Measurements from ENCODE around the gene ANGPTL4. TPM values are rescaled to one million over a fixed set of nuclear protein-coding genes. Genes with fewer than 3 reads are reported as not detected.

ANGPTL4 gene
- total and polyA plus RNA-seq, 2 of the 13 experiments (the other 11 are each of a cell fraction or from before 2014, with no cell fraction given), result 0.80 to 21.7 TPM

GRCh38 chr19:8403098-8403819, 39.3 kb downstream of the ANGPTL4 start:
- intact Hi-C loops (cut with micrococcal nuclease; ENCODE audit: unreplicated experiment), result no loop called here
- in situ Hi-C loops (cut with HindIII; ENCODE audit: extremely low pct_ligation_motif_present, low pct_unique_long_range_greater_than_20kb), result no loop called here

DNA sequence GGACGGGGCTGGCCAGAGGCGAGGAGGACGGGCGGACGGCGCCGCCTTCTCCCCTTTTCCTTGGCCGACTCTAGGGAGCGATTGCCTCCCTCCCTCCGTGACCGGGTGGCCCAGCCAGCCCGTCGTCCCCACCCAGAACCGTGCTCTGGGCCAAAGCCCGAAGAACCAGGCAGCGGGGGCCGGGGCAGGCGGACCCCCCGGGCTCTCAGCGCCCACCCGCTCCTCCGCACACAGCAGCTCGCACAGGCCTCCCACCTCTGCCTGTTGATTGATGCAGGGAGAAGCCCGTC, 39.8 kb downstream of the ANGPTL4 start:
- H4K20me1 ChIP-seq (ENCODE audit: insufficient read depth, low read length), result no peaks in the 10 kb centered on the region
- no peak overlapping the region for H3K4me3 ChIP-seq (replicated peaks in 1 of 3; ENCODE audit: insufficient read depth in 1 of 3, low read depth in 2 of 3, low read length in 3 of 3)
- FAIRE-seq (no peak), DNase-seq (ENCODE audit: low spot score) (no peak), ATAC-seq (no peak)
- BruUV-seq (replicated peaks), result TSS peak; percentile 41
- H3K36me3 ChIP-seq (replicated peaks in 1 of 2; ENCODE audit: control insufficient read depth in 1 of 2, insufficient read depth in 2 of 2, low read length in 2 of 2), result peaks cover 9 to 23% of the 10 kb centered on the region in 2 experiments; a peak in 4 of 5 replicates
- H3K79me2 ChIP-seq (ENCODE audit: insufficient read depth, low read length), result no peaks in the 10 kb centered on the region
- 73% methylated on average over 4 of the region's 24 CpGs for WGBS (ENCODE audit: low lambda C conversion rate)
- POLR2A ChIA-PET, result interaction anchor here (1.7 kb wide), 1 partner anchor 10 kb away, joined by 4 read pairs; the partner anchor contains the start of gene MARCHF2
- intact Hi-C loops (cut with micrococcal nuclease; ENCODE audit: unreplicated experiment) (no loop called here), in situ Hi-C loops (cut with HindIII; ENCODE audit: extremely low pct_ligation_motif_present, low pct_unique_long_range_greater_than_20kb) (no loop called here)
- H3K9me3 ChIP-seq (ENCODE audit: low read length), result no peaks in the 10 kb centered on the region
- H3K4me1 ChIP-seq (ENCODE audit: insufficient read depth, low read length), result 0 out of 2 replicates have a peak, but pooled peaks cover 16% of the 10 kb centered on the region
- H3K9ac ChIP-seq (ENCODE audit: insufficient read depth, low read depth, low read length), result no peak overlapping the region
- H3K4me2 ChIP-seq (ENCODE audit: low read depth, low read length), result no peak overlapping the region
- no peak overlapping the region for H3K27ac ChIP-seq (ENCODE audit: extremely low read length, insufficient read depth, low read length)
- no peak overlapping the region for H2AFZ ChIP-seq (ENCODE audit: low read length)
- CTCF ChIA-PET (ENCODE audit: low intra/inter-chr PET ratio, low total read pairs), result no interaction called here
- H3K27me3 ChIP-seq (ENCODE audit: control insufficient read depth in 1 of 2, insufficient read depth in 2 of 2, low read length in 2 of 2), result no peaks in the 10 kb centered on the region
- TF ChIP-seq, protein P1, sequence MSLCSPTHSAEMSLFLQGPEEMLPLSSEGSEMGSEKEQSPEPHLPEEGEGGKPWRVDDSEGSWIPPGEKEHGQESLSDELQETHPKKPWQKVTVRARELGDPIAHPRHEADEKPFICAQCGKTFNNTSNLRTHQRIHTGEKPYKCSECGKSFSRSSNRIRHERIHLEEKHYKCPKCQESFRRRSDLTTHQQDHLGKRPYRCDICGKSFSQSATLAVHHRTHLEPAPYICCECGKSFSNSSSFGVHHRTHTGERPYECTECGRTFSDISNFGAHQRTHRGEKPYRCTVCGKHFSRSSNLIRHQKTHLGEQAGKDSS (CRISPR knock-in tag; IDR thresholded peaks at IDR 0.05; ENCODE audit: borderline replicate concordance, low read depth), result no peak
- TF ChIP-seq ZNF572 (CRISPR knock-in tag; IDR thresholded peaks at IDR 0.05) (no peak), ZNF558 (CRISPR knock-in tag; IDR thresholded peaks at IDR 0.05; ENCODE audit: borderline replicate concordance) (no peak), HNRNPLL (IDR thresholded peaks at IDR 0.05; ENCODE audit: low read depth, low read length, poor library complexity, severe bottlenecking) (no peak), ZSCAN20 (CRISPR knock-in tag; IDR thresholded peaks at IDR 0.05; ENCODE audit: borderline replicate concordance) (no peak)
- TF ChIP-seq, protein P2, sequence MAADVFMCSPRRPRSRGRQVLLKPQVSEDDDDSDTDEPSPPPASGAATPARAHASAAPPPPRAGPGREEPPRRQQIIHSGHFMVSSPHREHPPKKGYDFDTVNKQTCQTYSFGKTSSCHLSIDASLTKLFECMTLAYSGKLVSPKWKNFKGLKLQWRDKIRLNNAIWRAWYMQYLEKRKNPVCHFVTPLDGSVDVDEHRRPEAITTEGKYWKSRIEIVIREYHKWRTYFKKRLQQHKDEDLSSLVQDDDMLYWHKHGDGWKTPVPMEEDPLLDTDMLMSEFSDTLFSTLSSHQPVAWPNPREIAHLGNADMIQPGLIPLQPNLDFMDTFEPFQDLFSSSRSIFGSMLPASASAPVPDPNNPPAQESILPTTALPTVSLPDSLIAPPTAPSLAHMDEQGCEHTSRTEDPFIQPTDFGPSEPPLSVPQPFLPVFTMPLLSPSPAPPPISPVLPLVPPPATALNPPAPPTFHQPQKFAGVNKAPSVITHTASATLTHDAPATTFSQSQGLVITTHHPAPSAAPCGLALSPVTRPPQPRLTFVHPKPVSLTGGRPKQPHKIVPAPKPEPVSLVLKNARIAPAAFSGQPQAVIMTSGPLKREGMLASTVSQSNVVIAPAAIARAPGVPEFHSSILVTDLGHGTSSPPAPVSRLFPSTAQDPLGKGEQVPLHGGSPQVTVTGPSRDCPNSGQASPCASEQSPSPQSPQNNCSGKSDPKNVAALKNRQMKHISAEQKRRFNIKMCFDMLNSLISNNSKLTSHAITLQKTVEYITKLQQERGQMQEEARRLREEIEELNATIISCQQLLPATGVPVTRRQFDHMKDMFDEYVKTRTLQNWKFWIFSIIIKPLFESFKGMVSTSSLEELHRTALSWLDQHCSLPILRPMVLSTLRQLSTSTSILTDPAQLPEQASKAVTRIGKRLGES (CRISPR knock-in tag; IDR thresholded peaks at IDR 0.05; ENCODE audit: borderline replicate concordance), result no peak
- TF ChIP-seq, protein P3, sequence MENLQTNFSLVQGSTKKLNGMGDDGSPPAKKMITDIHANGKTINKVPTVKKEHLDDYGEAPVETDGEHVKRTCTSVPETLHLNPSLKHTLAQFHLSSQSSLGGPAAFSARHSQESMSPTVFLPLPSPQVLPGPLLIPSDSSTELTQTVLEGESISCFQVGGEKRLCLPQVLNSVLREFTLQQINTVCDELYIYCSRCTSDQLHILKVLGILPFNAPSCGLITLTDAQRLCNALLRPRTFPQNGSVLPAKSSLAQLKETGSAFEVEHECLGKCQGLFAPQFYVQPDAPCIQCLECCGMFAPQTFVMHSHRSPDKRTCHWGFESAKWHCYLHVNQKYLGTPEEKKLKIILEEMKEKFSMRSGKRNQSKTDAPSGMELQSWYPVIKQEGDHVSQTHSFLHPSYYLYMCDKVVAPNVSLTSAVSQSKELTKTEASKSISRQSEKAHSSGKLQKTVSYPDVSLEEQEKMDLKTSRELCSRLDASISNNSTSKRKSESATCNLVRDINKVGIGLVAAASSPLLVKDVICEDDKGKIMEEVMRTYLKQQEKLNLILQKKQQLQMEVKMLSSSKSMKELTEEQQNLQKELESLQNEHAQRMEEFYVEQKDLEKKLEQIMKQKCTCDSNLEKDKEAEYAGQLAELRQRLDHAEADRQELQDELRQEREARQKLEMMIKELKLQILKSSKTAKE (CRISPR knock-in tag; IDR thresholded peaks at IDR 0.05; ENCODE audit: borderline replicate concordance), result no peak
- TF ChIP-seq, protein P4, sequence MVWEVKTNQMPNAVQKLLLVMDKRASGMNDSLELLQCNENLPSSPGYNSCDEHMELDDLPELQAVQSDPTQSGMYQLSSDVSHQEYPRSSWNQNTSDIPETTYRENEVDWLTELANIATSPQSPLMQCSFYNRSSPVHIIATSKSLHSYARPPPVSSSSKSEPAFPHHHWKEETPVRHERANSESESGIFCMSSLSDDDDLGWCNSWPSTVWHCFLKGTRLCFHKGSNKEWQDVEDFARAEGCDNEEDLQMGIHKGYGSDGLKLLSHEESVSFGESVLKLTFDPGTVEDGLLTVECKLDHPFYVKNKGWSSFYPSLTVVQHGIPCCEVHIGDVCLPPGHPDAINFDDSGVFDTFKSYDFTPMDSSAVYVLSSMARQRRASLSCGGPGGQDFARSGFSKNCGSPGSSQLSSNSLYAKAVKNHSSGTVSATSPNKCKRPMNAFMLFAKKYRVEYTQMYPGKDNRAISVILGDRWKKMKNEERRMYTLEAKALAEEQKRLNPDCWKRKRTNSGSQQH (CRISPR knock-in tag; IDR thresholded peaks at IDR 0.05; ENCODE audit: low read depth), result no peak

More at GRCh38 chr19:8403098-8403819, 39.3 kb downstream of the ANGPTL4 start:
- BruUV-seq (replicated peaks), result no TSS peak
- FAIRE-seq, result no peak
- WGBS (ENCODE audit: low lambda C conversion rate), result 92% methylated on average over 19 of the region's 44 CpGs
- no peaks in the 10 kb centered on the region for H4K20me1 ChIP-seq (ENCODE audit: insufficient read depth, low read length)
- no peak overlapping the region for H3K4me2 ChIP-seq (ENCODE audit: low read depth, low read length)
- ChIA-PET POLR2A (no interaction called here), CTCF (ENCODE audit: low intra/inter-chr PET ratio, low total read pairs) (no interaction called here)
- no peaks in the 10 kb centered on the region for H3K9me3 ChIP-seq (ENCODE audit: low read length)
- H3K36me3 ChIP-seq (replicated peaks in 1 of 2; ENCODE audit: control insufficient read depth in 1 of 2, insufficient read depth in 2 of 2, low read length in 2 of 2), result peaks cover 9 to 23% of the 10 kb centered on the region in 2 experiments; a peak in 4 of 5 replicates
- TF ChIP-seq FOXA3 (CRISPR knock-in tag; IDR thresholded peaks at IDR 0.05) (no peak), RBFOX2 (IDR thresholded peaks at IDR 0.05; ENCODE audit: low read depth, low read length) (0 out of 2 replicates have a peak, but pooled peaks have one; percentile 29)
- no peak for ATAC-seq
- H3K9ac ChIP-seq (ENCODE audit: insufficient read depth, low read depth, low read length), result no peak overlapping the region
- H2AFZ ChIP-seq (ENCODE audit: low read length), result no peak overlapping the region
- no peak for DNase-seq (ENCODE audit: low spot score)
- 0 out of 2 replicates have a peak, but pooled peaks cover 16% of the 10 kb centered on the region for H3K4me1 ChIP-seq (ENCODE audit: insufficient read depth, low read length)
- H3K27ac ChIP-seq (ENCODE audit: extremely low read length, insufficient read depth, low read length), result no peak overlapping the region
- no peak overlapping the region for H3K4me3 ChIP-seq (replicated peaks in 1 of 3; ENCODE audit: insufficient read depth in 1 of 3, low read depth in 2 of 3, low read length in 3 of 3)
- H3K79me2 ChIP-seq (ENCODE audit: insufficient read depth, low read length), result no peaks in the 10 kb centered on the region
- H3K27me3 ChIP-seq (ENCODE audit: control insufficient read depth in 1 of 2, insufficient read depth in 2 of 2, low read length in 2 of 2), result no peaks in the 10 kb centered on the region
